Embryonic facial prominence (tissue), 1 donor: ENCODE results near the gene HIBCH.
"Not testable (repeated sequence)": the region's sequence is repeated elsewhere in the genome, so short reads cannot be mapped to it uniquely, and the experiment has no call there.

ENCODE experiments used
- DNase-seq: peaks from one replicate; pipeline ENCODE4 v3.0.0-alpha.2; 2016; ENCODE audit errors: extremely low spot score

The HIBCH gene, protein sequence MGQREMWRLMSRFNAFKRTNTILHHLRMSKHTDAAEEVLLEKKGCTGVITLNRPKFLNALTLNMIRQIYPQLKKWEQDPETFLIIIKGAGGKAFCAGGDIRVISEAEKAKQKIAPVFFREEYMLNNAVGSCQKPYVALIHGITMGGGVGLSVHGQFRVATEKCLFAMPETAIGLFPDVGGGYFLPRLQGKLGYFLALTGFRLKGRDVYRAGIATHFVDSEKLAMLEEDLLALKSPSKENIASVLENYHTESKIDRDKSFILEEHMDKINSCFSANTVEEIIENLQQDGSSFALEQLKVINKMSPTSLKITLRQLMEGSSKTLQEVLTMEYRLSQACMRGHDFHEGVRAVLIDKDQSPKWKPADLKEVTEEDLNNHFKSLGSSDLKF

DNA sequence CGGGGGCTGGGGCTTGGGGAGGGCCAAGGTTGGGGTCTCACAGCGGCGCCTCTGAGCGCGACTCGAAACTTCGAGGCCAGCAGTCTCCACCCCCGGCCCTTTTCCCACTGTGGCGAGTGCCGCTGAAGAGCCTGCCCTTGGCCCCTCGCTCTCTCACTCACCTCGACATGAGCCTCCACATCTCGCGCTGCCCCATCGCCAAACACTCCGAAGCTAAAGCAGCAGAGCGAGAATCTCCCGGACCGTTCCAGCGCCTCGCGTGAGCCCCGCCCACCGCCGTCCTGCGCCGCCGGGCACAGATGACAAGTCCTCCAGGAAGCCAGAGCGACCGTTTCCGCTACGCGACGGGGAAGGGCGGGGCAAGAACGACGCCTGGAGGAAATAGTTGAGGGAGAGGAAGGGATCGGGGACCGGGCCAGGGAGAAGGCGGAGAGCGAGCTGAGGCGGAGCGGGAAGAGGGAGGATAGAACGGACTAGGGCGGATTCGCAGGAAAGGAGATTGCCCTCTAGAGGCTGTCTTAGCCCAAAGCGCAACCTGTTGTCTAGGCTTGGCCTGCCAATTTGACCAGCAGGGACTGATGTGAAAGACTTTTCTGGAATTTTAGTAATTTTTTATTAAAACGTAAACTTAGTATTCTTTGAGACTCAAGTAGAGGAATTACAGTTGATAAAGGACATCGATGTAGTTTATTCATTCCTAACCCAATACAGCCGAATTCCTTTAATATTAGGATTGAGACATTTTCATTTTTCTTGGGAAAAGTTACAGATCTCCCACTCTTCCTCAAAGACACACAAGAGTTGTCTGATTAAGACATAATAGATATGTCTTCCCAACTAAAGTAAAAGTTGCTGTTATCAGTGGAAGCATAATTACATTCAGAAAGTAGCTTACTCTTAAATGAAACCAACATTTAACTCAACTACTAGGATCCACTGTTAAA, at the start of gene HIBCH:
Gene HIBCH (minus strand): TSS at position 272 of the 944 bp plus-strand sequence. CDS start 76 bp downstream, at position 196.
- peak; percentile 95 for DNase-seq

DNA sequence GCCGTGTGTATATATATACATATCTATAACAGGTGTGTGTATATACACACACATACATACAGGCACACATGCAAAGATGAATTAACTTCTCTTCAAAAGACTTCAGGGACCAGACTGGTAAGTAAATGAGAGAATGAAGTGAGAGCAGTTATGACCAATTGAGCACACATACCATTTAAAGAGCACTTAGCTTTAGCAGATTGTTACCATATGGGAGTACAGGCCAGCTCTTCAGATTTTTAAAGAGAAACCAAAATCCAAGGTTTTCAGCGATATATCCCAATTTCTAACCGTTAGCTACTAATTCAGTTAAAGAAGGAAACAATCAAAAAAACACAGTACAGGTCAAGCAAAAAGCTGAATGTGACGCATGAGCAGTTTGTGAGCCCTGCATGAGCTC, 47.5 kb upstream of the HIBCH start:
- no peak for DNase-seq

DNA sequence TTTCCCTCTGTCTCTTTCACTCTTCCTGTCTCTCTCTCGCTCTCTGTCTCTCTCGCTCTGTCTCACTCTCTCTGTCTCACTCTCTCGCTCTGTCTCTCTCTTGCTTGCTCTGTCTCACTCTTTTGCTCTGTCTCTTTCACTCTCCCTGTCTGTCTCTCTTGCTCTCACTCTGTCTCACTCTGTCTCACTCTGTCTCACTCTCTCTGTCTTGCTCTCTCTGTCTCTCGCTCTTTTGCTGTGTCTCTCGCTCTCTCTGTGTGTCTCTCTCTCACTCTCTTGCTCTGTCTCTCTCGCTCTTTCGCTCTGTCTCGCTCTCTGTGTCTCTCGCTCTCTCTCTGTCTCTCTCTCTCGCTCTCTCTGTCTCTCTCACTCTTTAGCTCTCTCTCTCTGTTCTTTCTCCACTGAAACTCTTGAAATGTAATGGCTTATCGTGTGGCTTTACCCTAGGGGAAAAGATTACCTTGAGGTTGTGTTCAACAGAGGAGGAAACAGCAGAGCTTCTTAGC, 46.7 kb upstream of the HIBCH start:
- no peak for DNase-seq

DNA sequence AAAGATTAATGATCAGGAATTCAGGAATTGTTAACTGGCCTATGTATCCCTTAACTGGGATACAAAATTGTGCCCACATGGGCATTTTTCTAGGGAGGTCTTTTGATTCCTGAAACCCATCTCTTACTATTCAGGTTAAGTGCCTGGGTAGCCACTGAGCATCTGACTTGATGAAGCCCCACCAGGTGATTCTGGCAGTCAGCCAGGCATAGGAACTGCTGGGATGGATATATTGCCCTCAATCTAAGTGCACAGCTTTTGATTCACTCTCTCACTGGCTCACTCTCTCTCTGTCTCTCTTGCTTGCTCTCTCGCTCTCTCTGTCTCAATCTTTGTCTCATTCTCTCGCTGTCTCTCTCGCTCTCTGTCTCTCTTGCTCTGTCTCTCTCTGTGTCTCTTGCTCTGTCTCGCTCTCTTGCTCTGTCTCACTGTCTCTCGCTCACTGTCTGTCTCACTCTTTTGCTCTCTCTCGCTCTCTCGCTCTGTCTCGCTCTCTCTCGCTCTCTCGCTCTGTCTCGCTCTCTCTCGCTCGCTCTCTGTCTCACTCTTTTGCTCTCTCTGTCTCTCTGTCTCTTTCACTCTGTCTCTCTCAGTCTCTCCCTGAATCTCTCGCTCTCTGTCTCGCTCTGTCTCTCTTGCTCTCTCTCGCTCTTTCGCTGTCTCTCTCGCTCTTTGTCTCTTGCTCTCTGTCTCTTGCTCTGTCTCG, 46.0 kb upstream of the HIBCH start:
- DNase-seq = no peak

DNA sequence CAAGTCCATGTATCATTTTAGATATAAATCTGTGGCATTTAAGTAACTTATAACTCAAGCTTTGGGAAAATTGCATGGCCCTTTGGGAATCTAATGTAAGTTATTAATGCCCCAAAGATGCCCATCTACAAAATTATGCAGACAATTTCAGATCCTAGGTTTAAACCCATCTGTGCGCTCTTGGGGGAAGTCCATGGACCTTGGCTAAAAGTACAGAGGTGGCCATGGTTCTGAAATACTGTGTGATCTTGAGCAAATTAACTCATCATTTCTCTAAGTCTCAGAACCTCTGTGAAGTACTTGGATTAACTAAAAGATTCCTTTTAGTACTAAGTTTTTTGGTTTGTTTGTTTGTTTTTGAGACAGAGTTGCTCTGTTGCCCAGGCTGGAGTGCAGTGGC, 43.3 kb upstream of the HIBCH start:
- DNase-seq = no peak

DNA sequence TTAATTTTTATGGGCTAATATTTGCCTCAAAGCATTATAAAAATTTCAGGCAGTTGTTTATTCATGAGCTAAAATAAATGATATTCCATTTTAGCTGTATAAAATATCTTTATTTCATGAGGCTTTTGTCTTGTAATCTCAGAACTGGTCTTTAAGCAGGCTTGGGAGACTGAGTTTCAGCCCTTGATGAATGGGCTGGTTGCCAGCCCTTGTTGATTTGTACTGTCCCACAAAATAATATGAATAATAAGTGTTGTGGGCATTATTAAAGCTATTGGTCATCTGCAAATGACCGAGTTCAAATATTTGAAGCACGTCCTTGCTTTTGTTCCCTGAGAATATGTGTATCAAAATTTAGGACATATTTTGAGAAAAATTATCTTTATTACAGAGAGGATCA, 41.9 kb upstream of the HIBCH start:
- DNase-seq = no peak

DNA sequence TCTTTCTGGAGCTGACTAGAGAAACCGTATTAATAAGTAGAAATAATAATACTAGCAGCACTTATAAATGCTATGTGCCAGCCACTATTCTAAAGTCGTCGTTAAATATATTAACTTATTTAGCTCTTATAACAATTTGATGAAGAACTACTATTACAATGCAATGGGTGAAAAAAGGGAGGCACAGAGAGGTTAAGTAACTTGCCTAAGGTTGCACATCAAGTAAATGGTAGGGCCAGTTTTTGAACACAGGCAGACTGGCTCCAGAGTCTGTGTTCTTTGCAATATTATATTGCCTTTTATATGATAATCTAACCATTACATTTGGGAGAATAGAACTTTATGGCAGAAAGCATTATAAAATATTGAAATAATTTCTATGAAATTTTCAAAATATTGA, 41.3 kb upstream of the HIBCH start:
- no peak for DNase-seq

DNA sequence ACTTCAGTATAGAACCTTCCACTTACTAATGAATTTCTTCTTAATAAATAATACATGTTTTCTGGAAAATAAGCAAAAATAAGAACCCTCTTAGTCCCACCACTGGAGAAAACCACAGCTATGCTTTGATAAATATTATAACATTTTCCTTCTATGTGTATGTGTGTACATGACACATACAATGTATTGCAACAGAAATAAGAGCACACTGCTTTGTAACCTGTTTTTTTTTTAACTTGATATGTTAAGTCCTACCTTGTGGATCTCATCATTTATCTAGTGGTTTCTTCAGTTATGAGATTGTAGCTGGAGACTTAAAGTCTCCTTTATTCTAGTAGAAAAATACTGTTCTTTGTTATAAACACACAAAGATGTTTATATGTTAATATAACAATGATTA, 40.9 kb upstream of the HIBCH start:
- no peak for DNase-seq

DNA sequence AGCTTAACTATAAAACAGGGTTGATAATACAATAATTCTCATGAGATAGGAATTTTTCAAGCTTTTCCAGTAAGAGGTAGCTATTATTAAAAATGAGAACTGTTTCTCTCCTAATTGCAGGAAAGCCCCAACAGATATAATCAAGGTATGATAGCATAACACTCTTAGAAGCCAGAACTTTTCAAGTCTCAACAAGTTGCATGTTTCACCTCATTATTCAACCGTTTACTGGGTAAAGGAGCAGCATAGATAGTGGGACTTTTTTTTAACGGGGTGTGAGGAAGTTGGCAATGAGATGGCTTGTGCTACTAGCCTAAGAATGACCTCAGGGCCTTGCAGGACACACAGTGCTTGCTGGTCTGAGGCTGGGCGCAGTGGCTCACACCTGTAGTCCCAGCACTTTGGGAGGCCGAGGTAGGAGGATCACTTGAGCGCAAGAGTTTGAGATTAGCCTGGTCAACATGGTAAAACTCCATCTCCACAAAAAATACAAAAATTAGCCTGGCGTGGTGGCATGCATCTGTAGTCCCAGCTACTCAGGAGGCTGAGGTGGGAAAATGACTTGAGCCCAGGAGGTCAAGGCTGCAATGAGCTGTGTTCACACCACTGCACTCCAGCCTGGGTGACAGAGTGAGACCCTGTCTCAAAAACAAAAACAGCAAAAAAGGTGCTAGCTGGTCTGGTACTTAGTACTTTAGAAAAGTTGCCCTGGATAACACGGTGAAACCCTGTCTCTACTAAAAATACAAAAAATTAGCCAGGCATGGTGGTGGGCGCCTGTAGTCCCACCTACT, 39.2 kb upstream of the HIBCH start:
- DNase-seq = not testable (repeated sequence)

DNA sequence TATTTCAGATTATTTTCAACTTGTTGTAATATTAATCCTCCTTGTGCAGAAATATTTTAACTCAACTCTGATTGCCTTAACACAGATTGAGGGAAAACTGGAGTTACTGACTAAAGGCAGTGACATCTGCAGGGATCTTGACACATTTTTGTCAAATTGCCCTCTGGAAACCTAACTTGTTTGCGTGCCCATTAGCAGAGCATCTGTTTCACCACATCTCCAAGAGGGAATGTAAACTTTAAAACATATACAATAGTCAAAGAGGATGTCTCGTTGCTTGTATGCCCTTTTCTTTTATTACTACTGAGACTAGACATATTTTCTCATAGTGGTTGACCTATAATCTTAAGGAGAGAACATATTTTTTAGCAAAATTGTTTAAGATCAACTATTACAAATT, 38.0 kb upstream of the HIBCH start:
- DNase-seq = no peak

DNA sequence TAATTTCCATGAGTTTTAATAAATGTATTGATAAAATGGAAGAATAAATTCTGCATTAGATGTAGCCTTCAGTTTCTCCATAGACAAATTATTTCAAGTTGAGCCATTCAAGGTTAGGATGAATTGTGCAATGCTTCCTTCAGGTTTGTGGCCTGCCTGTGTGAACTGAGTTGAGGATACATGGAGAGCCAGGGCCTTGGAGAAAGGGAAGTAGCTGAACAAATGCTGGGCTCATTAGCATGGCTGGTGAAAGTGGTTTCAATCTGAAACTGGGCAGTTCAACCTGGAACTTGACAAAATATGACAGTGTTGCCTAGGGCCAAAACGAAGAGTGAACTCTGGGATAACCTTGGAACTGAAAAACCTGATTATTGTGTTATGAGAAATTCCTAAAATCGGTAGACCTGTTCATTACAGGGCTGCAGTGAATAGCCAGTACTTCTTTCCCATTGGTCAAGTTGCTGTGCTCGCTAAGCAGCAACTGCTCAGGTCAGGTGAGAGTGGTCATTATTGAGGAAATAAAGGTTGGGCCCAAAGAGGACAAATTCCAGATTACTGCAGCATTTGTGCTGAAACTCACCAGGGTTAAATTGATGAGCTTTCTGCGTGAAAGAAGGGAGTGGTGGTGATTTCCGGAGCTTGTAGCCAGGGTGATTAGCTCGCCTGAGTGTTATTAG, 36.5 kb upstream of the HIBCH start:
- DNase-seq = no peak

DNA sequence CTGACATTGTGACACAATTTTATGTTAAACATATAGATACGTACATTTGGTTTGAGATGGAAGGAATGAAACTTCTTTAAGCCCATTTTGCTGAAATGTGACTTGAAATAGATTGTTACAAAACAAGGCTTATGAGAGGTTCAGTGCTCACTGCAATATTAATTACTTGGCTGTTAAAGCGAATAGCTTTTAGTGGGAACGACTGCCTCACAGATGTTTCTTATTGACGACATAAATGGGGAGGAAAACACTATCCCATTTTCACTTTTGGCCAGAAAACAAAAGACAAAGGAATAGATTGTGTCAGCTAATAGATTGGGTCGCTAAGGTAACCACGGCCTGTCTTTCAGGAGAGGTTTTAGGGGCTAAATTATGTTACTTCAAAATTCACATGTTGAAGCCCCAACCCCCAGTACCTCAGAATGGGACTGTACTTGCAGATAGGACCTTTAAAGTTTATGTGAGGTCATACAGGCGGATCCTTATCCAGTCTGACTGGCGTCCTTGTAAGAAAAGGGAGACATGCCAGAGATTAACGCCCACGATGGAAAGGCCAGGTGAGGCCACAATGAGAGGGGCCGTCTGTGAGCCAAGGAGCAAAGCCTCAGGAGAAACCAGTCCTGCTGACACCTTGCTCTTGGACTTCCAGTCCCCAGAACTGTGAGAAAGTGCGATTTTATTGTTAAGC, 34.5 kb upstream of the HIBCH start:
- DNase-seq = no peak

DNA sequence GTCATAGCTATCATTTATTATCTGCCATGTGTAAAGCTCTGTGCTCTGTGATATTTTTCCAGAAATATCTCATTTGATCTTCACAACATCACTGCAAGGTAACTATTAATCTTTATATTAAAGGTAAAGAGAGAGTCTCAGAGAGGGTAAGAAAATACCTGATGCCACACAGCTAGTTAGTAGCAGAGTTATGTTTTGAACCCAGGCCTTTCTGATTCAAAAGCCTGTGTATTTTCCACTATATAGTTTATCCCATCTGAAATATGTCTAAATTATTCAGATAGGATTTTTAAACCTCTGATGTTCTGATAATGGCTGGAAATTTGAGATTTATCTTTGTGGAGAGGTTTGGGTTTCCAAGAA, 33.9 kb upstream of the HIBCH start:
- no peak for DNase-seq

DNA sequence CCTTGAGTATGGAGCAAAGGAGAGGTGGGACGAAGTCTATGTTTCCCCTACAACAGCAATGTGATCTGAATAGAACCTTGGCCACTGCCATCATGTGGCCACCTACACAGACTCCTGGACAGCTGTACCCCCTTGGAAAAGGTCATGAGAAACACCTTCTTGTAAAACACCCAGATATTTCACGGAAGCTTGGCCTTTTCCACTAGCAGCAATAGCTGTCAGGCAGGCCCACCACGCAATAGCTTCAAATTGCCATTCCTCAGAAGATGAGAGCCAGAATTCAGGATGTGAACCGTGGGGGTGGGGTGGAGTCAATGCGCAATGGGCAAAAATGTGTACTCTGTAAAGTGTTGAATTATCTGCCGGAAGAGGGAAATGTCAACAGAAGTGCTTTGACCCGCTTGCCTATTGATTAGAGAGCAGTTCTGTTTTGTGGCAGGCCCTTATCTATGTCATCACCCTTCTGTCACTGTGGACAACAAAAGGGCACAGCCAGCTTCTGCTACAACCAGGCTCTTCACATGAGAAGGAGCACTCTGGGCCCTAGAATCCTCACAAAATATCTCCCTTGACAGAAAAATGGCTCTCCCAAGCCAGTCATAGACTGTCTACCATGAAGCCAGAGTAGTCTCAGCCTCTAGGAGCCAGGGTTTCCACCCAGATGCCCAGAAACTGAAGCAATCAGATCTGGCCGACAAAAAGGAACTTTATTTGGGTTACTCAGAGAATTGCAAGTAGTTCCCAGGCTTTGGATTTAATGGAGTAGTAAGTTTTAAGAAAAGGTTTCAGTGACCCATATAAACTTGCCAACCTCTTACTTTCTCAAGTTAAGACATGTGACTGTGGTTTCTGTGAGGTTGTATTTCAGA, 33.3 kb upstream of the HIBCH start:
- DNase-seq = no peak

DNA sequence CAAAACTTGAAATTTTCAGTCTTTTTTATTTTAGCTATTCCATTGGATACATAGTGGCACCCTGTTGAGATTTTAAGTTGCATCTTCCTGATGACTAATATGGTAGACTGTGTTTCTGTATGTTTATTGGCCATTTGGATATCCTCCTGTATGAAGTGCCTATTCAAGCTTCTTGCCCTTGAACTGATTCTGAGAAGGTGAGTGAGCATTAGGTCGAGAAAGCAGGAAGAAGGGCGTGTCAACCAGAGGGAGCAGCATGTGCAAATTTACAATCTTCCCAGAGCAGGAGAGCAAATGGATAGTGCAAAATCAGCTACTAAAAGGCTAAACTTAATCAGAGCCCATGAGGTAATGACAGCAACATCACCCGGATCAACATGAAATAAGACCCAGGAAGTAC, 32.3 kb upstream of the HIBCH start:
- DNase-seq = no peak

DNA sequence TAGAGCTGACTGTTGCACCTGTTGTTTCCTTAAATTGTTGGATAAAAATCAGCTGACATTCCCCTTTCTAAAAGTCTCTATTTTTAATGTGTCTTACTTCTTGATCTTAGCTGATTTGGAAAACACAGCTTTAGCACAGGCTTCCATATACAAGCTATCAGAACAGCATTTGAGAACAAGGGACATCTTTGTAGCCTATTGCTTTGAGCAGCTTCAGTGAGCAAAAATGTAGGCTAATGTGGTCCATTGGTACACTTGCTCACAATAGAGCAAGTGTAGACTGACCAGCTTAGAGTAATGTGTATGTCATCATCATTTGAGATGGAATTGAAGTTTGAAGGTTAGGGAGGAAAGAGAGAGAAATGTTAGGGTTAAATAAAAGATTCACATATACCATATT, 30.7 kb upstream of the HIBCH start:
- DNase-seq = no peak

DNA sequence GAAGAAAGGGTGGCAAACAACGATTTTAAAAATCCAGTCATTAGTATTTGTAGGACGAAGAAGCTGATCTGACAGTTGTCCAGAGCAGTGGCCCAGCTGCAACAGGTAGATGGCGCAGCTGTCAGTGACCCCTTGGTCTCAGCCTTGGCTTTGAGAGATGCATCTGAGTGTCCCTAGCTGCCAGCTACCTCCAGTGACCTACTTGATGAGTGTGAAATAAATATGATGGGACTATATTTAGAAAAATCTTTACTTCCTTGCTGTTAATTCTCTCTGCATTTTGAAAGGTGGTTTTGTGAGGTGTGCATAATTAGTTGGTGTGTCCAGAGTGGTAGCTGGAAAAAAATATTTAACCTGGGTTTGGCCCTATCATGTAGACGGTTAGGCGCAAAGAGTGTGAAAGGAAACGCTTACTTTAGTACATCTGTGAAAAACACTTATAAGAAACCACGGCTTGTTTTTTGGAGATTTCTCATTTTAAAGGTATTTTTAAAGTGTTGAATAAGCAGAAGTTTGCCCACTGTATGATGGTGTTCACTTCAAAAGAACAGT, 24.7 kb upstream of the HIBCH start:
- no peak for DNase-seq

DNA sequence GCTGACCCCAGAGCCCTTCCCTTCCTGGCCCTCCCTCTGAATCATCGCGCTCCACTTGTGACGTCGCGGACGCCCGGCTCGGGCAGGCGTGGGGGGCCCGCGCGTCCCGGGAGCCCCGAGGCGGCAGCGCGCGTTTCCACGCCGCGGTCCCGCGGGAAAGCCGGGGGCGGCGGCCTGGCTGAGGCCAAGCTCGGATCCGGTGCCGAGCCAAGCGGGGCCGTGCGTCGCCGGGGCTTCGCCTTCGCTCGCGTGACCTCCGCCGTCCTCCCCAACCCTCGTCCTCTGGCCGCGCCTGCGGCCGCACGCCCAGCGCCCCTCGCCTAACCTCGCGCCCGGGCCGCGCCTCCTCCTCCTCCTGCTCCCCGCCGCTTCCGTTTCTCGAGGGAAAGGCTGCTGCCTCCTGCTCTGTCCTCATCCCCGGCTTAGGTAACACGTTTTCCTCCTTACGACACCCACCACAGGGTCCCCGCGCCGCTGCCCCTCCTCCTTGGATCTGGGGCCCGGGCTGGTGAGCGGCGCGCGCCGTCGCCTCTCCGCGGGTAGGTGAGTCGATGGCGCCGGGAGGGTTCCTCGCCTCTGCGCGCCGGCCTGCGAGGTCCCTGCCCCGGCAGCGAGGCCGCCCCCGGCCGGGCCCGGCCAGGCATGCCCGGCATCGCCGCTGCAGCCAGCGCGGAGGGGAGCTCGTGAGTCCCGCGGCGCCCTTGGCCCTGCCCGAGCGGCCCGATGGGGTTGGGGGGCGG, 24.1 kb upstream of the HIBCH start, which contains the start of gene INPP1:
Gene INPP1 (plus strand): TSS at position 54 of the 740 bp plus-strand sequence. CDS start 16,514 bp downstream, outside the sequence.
- no peak for DNase-seq
